Mucosa of gallbladder (tissue), 1 donor: Measurements from ENCODE around the gene HEPN1. TPM values are rescaled to one million over a fixed set of nuclear protein-coding genes. Genes with fewer than 3 reads are reported as not detected.
"Not testable (repeated sequence)": the region's sequence is repeated elsewhere in the genome, so short reads cannot be mapped to it uniquely, and the experiment has no call there.

ENCODE experiments used
- DNase-seq: peaks from one replicate; pipeline ENCODE4 v3.0.0-alpha.2; 2020; ENCODE audit warnings: low spot score
- total RNA-seq: library from RNA; stranded (reverse); gene quantifications from one replicate; pipeline ENCODE4 v1.2.1, GENCODE V29; 2021
- donor health status: DM: no; HTN: no; CAD: no.

Gene HEPN1
- total RNA-seq, 1 donor from 2014 or later: not detected

- no peak for DNase-seq
Observed at GRCh38 chr11:124942466-124943253, 23.6 kb downstream of the HEPN1 start.

GRCh38 chr11:124943254-124943616 lies 24.2 kb downstream of the HEPN1 start:
- DNase-seq: no peak

GRCh38 chr11:124943741-124944140 lies 24.7 kb downstream of the HEPN1 start:
- no peak for DNase-seq

GRCh38 chr11:124944565-124944964 lies 25.5 kb downstream of the HEPN1 start:
- no peak for DNase-seq

- no peak for DNase-seq
Observed at GRCh38 chr11:124945826-124946225, 26.8 kb downstream of the HEPN1 start.

GRCh38 chr11:124946735-124947141 lies 27.7 kb downstream of the HEPN1 start:
- DNase-seq: no peak

- no peak for DNase-seq
Observed at GRCh38 chr11:124950601-124951330, 31.7 kb downstream of the HEPN1 start.

GRCh38 chr11:124951341-124951740 lies 32.3 kb downstream of the HEPN1 start:
- no peak for DNase-seq

GRCh38 chr11:124953753-124954589 lies 34.9 kb downstream of the HEPN1 start, which contains the start of gene CCDC15:
Gene CCDC15, plus strand, starts transcription at chr11:124954202. Its CDS starts 531 bp downstream, at chr11:124954733.
- peak; percentile 95 for DNase-seq

GRCh38 chr11:124954590-124954955 lies 35.5 kb downstream of the HEPN1 start:
- DNase-seq: no peak

- no peak for DNase-seq
Observed at GRCh38 chr11:124955035-124955434, 36.0 kb downstream of the HEPN1 start.

GRCh38 chr11:124961972-124962609 lies 43.0 kb downstream of the HEPN1 start:
- DNase-seq: peak; percentile 24

GRCh38 chr11:124968197-124968596 lies 49.1 kb downstream of the HEPN1 start:
- DNase-seq: not testable (repeated sequence)

Other genes with a start within 250 kb of the HEPN1 start
- gene SIAE, start 245.5 kb upstream of the HEPN1 start, total RNA-seq: 33.1 TPM
- 6.4 TPM for gene SPA17, start 245.3 kb upstream of the HEPN1 start, total RNA-seq
- 6.1 TPM for gene NRGN, start 179.3 kb upstream of the HEPN1 start, total RNA-seq
- 24.3 TPM for gene VSIG2, start 167.0 kb upstream of the HEPN1 start, total RNA-seq
- gene ESAM, start 157.0 kb upstream of the HEPN1 start, total RNA-seq: 22.0 TPM
- 12.1 TPM for gene MSANTD2, start 118.8 kb upstream of the HEPN1 start, total RNA-seq
- 12.9 TPM for gene ROBO3, start 53.8 kb upstream of the HEPN1 start, total RNA-seq
- 13.8 TPM for gene ROBO4, start 21.4 kb upstream of the HEPN1 start, total RNA-seq
- 0.37 TPM for gene HEPACAM, start 16.8 kb downstream of the HEPN1 start, total RNA-seq
- gene CCDC15, start 35.0 kb downstream of the HEPN1 start, total RNA-seq: 0.49 TPM
- gene SLC37A2, start 144.1 kb downstream of the HEPN1 start, total RNA-seq: 7.8 TPM
- 18.7 TPM for gene TMEM218, start 192.4 kb downstream of the HEPN1 start, total RNA-seq
- 5.1 TPM for gene PKNOX2, start 245.5 kb downstream of the HEPN1 start, total RNA-seq